Measurements from ENCODE around the gene TMEM109.
A peak's percentile ranks its signal among the peaks of the same experiment; 100 is the strongest.

DNA sequence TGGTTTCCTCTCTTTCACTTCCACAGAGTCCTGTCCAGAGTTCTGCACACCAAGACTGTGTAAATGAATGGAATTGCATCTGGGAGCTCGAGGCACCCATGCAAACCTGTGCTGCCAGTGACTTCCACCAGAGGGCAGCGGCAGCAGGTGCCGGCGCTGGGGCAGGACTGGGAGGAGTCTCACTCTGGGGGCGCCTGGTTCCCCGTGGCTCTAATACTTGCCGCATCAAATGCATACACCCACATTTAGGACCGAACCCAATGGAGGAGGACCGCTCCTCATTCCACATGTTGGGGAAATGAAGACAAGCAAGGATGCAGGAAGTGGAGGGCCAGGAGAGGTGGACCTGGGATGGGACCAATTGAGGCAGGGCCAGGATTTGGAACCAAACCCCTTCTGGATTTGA, 56.4 kb downstream of the TMEM109 start:
- TF ChIP-seq, protein P1, sequence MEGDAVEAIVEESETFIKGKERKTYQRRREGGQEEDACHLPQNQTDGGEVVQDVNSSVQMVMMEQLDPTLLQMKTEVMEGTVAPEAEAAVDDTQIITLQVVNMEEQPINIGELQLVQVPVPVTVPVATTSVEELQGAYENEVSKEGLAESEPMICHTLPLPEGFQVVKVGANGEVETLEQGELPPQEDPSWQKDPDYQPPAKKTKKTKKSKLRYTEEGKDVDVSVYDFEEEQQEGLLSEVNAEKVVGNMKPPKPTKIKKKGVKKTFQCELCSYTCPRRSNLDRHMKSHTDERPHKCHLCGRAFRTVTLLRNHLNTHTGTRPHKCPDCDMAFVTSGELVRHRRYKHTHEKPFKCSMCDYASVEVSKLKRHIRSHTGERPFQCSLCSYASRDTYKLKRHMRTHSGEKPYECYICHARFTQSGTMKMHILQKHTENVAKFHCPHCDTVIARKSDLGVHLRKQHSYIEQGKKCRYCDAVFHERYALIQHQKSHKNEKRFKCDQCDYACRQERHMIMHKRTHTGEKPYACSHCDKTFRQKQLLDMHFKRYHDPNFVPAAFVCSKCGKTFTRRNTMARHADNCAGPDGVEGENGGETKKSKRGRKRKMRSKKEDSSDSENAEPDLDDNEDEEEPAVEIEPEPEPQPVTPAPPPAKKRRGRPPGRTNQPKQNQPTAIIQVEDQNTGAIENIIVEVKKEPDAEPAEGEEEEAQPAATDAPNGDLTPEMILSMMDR (IDR thresholded peaks at IDR 0.05): peak; percentile 82 to 92 (median 89)
- TF ChIP-seq POLR2A (IDR thresholded peaks at IDR 0.05) (no peak), POLR2AphosphoS5 (IDR thresholded peaks at IDR 0.05) (no peak), EP300 (IDR thresholded peaks at IDR 0.05; ENCODE audit: low read depth) (no peak)
